ENCODE results near the gene BMPR1B. TPM values are rescaled to one million over a fixed set of nuclear protein-coding genes. Genes with fewer than 3 reads are reported as not detected.

The BMPR1B gene
- total and polyA plus RNA-seq, 4 donors: 0.27 to 0.70 (median 0.48) TPM

- Histone ChIP-seq H3K4me3 (ENCODE audit: low read depth in 1 of 3, low read length in 3 of 3) (no peak overlapping the region), H3K36me3 (ENCODE audit: control insufficient read depth in 4 of 4, insufficient read depth in 3 of 4, low read depth in 1 of 4, low read length in 3 of 4) (no peaks in the 10 kb centered on the region), H3K27me3 (ENCODE audit: control insufficient read depth in 4 of 4, insufficient read depth in 4 of 4, low read length in 3 of 4) (no peaks in the 10 kb centered on the region), H3K4me1 (ENCODE audit: control insufficient read depth in 4 of 4, insufficient read depth in 4 of 4, low read length in 3 of 4) (no peaks in the 10 kb centered on the region), H3K27ac (ENCODE audit: low read depth in 1 of 2, low read length in 2 of 2) (no peak overlapping the region), H3K9me3 (ENCODE audit: control insufficient read depth in 4 of 4, low read length in 3 of 4) (no peaks in the 10 kb centered on the region), H3K9ac (ENCODE audit: low read depth in 1 of 2, low read length in 2 of 2) (no peak overlapping the region)
- TF ChIP-seq FOXA2 (IDR thresholded peaks at IDR 0.05) (no peak), JUND (IDR thresholded peaks at IDR 0.05) (no peak), MAX (IDR thresholded peaks at IDR 0.05) (no peak), ZBTB33 (IDR thresholded peaks at IDR 0.05) (no peak), RXRA (IDR thresholded peaks at IDR 0.05) (no peak), CTCF (IDR thresholded peaks at IDR 0.05; ENCODE audit: low read depth, low read length, missing input control) (no peak)
- 81% methylated on average over 3 of the region's 3 CpGs for WGBS
- no peak for DNase-seq (ENCODE audit: low spot score)
Measured at GRCh38 chr4:94880956-94881355, 123.2 kb downstream of the BMPR1B start.

- Histone ChIP-seq H3K27ac (ENCODE audit: low read depth in 1 of 2, low read length in 2 of 2) (no peak overlapping the region), H3K9ac (ENCODE audit: low read depth in 1 of 2, low read length in 2 of 2) (no peak overlapping the region), H3K36me3 (ENCODE audit: control insufficient read depth in 4 of 4, insufficient read depth in 3 of 4, low read depth in 1 of 4, low read length in 3 of 4) (no peaks in the 10 kb centered on the region), H3K4me3 (ENCODE audit: low read depth in 1 of 3, low read length in 3 of 3) (no peak overlapping the region), H3K9me3 (ENCODE audit: control insufficient read depth in 4 of 4, low read length in 3 of 4) (no peaks in the 10 kb centered on the region), H3K27me3 (ENCODE audit: control insufficient read depth in 4 of 4, insufficient read depth in 4 of 4, low read length in 3 of 4) (no peaks in the 10 kb centered on the region), H3K4me1 (ENCODE audit: control insufficient read depth in 4 of 4, insufficient read depth in 4 of 4, low read length in 3 of 4) (no peaks in the 10 kb centered on the region)
- DNase-seq (ENCODE audit: low spot score): no peak
- 71% methylated on average over 2 of the region's 2 CpGs for WGBS
- TF ChIP-seq RAD21 (IDR thresholded peaks at IDR 0.05): no peak
- TF ChIP-seq FOXA2 (IDR thresholded peaks at IDR 0.05): no peak
- TF ChIP-seq HNF4A (conservative IDR thresholded peaks at IDR 0.05): no peak
- no peak for TF ChIP-seq SP1 (IDR thresholded peaks at IDR 0.05)
- no peak for TF ChIP-seq JUND (IDR thresholded peaks at IDR 0.05)
- TF ChIP-seq MAX (IDR thresholded peaks at IDR 0.05): no peak
- TF ChIP-seq ATF3 (IDR thresholded peaks at IDR 0.05): no peak
- no peak for TF ChIP-seq FOXA1 (IDR thresholded peaks at IDR 0.05)
- no peak for TF ChIP-seq HNF4G (IDR thresholded peaks at IDR 0.05)
- TF ChIP-seq ZBTB33 (IDR thresholded peaks at IDR 0.05): no peak
- no peak for TF ChIP-seq EGR1 (IDR thresholded peaks at IDR 0.05; ENCODE audit: low read depth in 2 of 2)
- TF ChIP-seq GABPA (IDR thresholded peaks at IDR 0.05 in 1 of 2, conservative IDR thresholded peaks at IDR 0.05 in 1 of 2): no peak
- TF ChIP-seq RXRA (IDR thresholded peaks at IDR 0.05): no peak
- TF ChIP-seq NR2F2 (IDR thresholded peaks at IDR 0.05): no peak
Measured at GRCh38 chr4:94882756-94883155, 125.0 kb downstream of the BMPR1B start.

Data from liver (tissue), 9 donors.